Activated T-helper 1 cell treated with anti-CD3 and anti-CD28 coated beads, Interleukin-12 subunit alpha, Interleukin-12 subunit beta, Interleukin-2, Interleukin-4 antibody, amounts not matched to agents 30 ng/mL and 10 ng/mL and 1 ng/mL, durations not matched to agents 14 hours and 24 hours and 36 hours (primary cell): ENCODE measurements around the gene NDST4. TPM values are rescaled to one million over a fixed set of nuclear protein-coding genes. Genes with fewer than 3 reads are reported as not detected.

Source experiments
- DNase-seq: peaks from one replicate; pipeline ENCODE4 v3.0.0; 2021; ENCODE audit warnings: low spot score
- H3K27ac Mint-ChIP-seq: one replicate; pipeline ENCODE4 v1.8.0; 2021; ENCODE audit warnings: mild to moderate bottlenecking, mixed read lengths
- H3K27me3 Mint-ChIP-seq: one replicate; pipeline ENCODE4 v1.8.0; 2022; ENCODE audit warnings: mild to moderate bottlenecking, moderate library complexity, mixed read lengths; ENCODE audit not compliant: insufficient read depth
- H3K36me3 Mint-ChIP-seq: one replicate; pipeline ENCODE4 v1.8.0; 2021; ENCODE audit warnings: low read depth, mixed read lengths
- H3K4me1 Mint-ChIP-seq: one replicate; pipeline ENCODE4 v1.8.0; 2021; ENCODE audit warnings: low read depth, mixed read lengths
- H3K4me3 Mint-ChIP-seq: one replicate; pipeline ENCODE4 v1.8.0; 2021; ENCODE audit warnings: mild to moderate bottlenecking, moderate library complexity, mixed read lengths
- H3K9me3 Mint-ChIP-seq: one replicate; pipeline ENCODE4 v1.8.0; 2021; ENCODE audit warnings: mixed read lengths
- intact Hi-C: fragments of 100-400 bp; cut with micrococcal nuclease; formaldehyde crosslinking; loops from one replicate; pipeline ENCODE4 v1.15.1; 2024
- total RNA-seq: library from RNA; stranded (reverse); gene quantifications from 2 replicates; pipeline ENCODE4 v1.2.3, GENCODE V29; 2022

The NDST4 gene
- total RNA-seq, 1 donor from 2014 or later = not detected

- H3K9me3 Mint-ChIP-seq = no peaks in the 10 kb centered on the region
- H3K27me3 Mint-ChIP-seq = peaks cover 2% of the 10 kb centered on the region
- no peak for DNase-seq
- intact Hi-C loops = no loop called here
- no peaks in the 10 kb centered on the region for H3K4me1 Mint-ChIP-seq
- no peaks in the 10 kb centered on the region for H3K36me3 Mint-ChIP-seq
- H3K4me3 Mint-ChIP-seq = no peak overlapping the region
- no peak overlapping the region for H3K27ac Mint-ChIP-seq
These were observed 246.3 kb downstream of the NDST4 start for GRCh38 chr4:114866901-114867670.

GRCh38 chr4:114864060-114864459 is 249.4 kb downstream of the NDST4 start:
- Mint-ChIP-seq H3K9me3 (no peaks in the 10 kb centered on the region), H3K27me3 (no peaks in the 10 kb centered on the region), H3K4me1 (no peaks in the 10 kb centered on the region), H3K27ac (no peak overlapping the region), H3K4me3 (no peak overlapping the region), H3K36me3 (no peaks in the 10 kb centered on the region)
- intact Hi-C loops = no loop called here
- DNase-seq = no peak

GRCh38 chr4:114860786-114861185 is 252.6 kb downstream of the NDST4 start:
- no peaks in the 10 kb centered on the region for H3K27me3 Mint-ChIP-seq
- intact Hi-C loops = no loop called here
- H3K4me3 Mint-ChIP-seq = no peak overlapping the region
- DNase-seq = no peak
- H3K36me3 Mint-ChIP-seq = no peaks in the 10 kb centered on the region
- no peaks in the 10 kb centered on the region for H3K9me3 Mint-ChIP-seq
- H3K27ac Mint-ChIP-seq = no peak overlapping the region
- H3K4me1 Mint-ChIP-seq = no peaks in the 10 kb centered on the region

- no peaks in the 10 kb centered on the region for H3K27me3 Mint-ChIP-seq
- H3K9me3 Mint-ChIP-seq = no peaks in the 10 kb centered on the region
- DNase-seq = no peak
- no peaks in the 10 kb centered on the region for H3K36me3 Mint-ChIP-seq
- H3K4me3 Mint-ChIP-seq = no peak overlapping the region
- H3K4me1 Mint-ChIP-seq = no peaks in the 10 kb centered on the region
- intact Hi-C loops = no loop called here
- no peak overlapping the region for H3K27ac Mint-ChIP-seq
These were observed 255.6 kb downstream of the NDST4 start for GRCh38 chr4:114857831-114858230.

- intact Hi-C loops = no loop called here
- H3K4me3 Mint-ChIP-seq = no peak overlapping the region
- no peak for DNase-seq
- H3K9me3 Mint-ChIP-seq = no peaks in the 10 kb centered on the region
- no peaks in the 10 kb centered on the region for H3K36me3 Mint-ChIP-seq
- no peak overlapping the region for H3K27ac Mint-ChIP-seq
- H3K27me3 Mint-ChIP-seq = no peaks in the 10 kb centered on the region
- H3K4me1 Mint-ChIP-seq = no peaks in the 10 kb centered on the region
These were observed 273.4 kb downstream of the NDST4 start for GRCh38 chr4:114839986-114840385.

GRCh38 chr4:114830628-114831027 is 282.8 kb downstream of the NDST4 start:
- Mint-ChIP-seq H3K4me1 (no peaks in the 10 kb centered on the region), H3K9me3 (no peaks in the 10 kb centered on the region), H3K27me3 (no peaks in the 10 kb centered on the region), H3K4me3 (no peak overlapping the region), H3K36me3 (no peaks in the 10 kb centered on the region), H3K27ac (no peak overlapping the region)
- intact Hi-C loops = no loop called here
- DNase-seq = no peak

- Mint-ChIP-seq H3K27me3 (no peaks in the 10 kb centered on the region), H3K9me3 (no peaks in the 10 kb centered on the region), H3K4me1 (no peaks in the 10 kb centered on the region), H3K4me3 (no peak overlapping the region), H3K36me3 (no peaks in the 10 kb centered on the region), H3K27ac (no peak overlapping the region)
- intact Hi-C loops = no loop called here
- no peak for DNase-seq
These were observed 285.8 kb downstream of the NDST4 start for GRCh38 chr4:114827651-114828050.

GRCh38 chr4:114815760-114816159 is 297.7 kb downstream of the NDST4 start:
- Mint-ChIP-seq H3K4me3 (no peak overlapping the region), H3K27me3 (no peaks in the 10 kb centered on the region), H3K9me3 (no peaks in the 10 kb centered on the region), H3K4me1 (no peaks in the 10 kb centered on the region), H3K36me3 (no peaks in the 10 kb centered on the region), H3K27ac (no peak overlapping the region)
- intact Hi-C loops = no loop called here
- DNase-seq = no peak

GRCh38 chr4:114813961-114814360 is 299.5 kb downstream of the NDST4 start:
- Mint-ChIP-seq H3K27me3 (no peaks in the 10 kb centered on the region), H3K4me3 (no peak overlapping the region), H3K9me3 (no peaks in the 10 kb centered on the region), H3K36me3 (no peaks in the 10 kb centered on the region), H3K27ac (no peak overlapping the region), H3K4me1 (no peaks in the 10 kb centered on the region)
- no peak for DNase-seq
- intact Hi-C loops = no loop called here

- intact Hi-C loops = no loop called here
- Mint-ChIP-seq H3K9me3 (no peaks in the 10 kb centered on the region), H3K27ac (no peak overlapping the region), H3K36me3 (no peaks in the 10 kb centered on the region), H3K4me1 (no peaks in the 10 kb centered on the region), H3K27me3 (no peaks in the 10 kb centered on the region), H3K4me3 (no peak overlapping the region)
- DNase-seq = no peak
These were observed 301.7 kb downstream of the NDST4 start for GRCh38 chr4:114811564-114812301.

- no peak overlapping the region for H3K27ac Mint-ChIP-seq
- intact Hi-C loops = no loop called here
- DNase-seq = peak; percentile 1
- no peaks in the 10 kb centered on the region for H3K36me3 Mint-ChIP-seq
- no peak overlapping the region for H3K4me3 Mint-ChIP-seq
- H3K4me1 Mint-ChIP-seq = no peaks in the 10 kb centered on the region
- no peaks in the 10 kb centered on the region for H3K9me3 Mint-ChIP-seq
- H3K27me3 Mint-ChIP-seq = no peaks in the 10 kb centered on the region
These were observed 305.5 kb downstream of the NDST4 start for GRCh38 chr4:114807759-114808404.

GRCh38 chr4:114807357-114807756 is 306.1 kb downstream of the NDST4 start:
- no peak for DNase-seq
- Mint-ChIP-seq H3K36me3 (no peaks in the 10 kb centered on the region), H3K27me3 (no peaks in the 10 kb centered on the region), H3K9me3 (no peaks in the 10 kb centered on the region), H3K4me1 (no peaks in the 10 kb centered on the region), H3K4me3 (no peak overlapping the region), H3K27ac (no peak overlapping the region)
- intact Hi-C loops = no loop called here

- H3K4me3 Mint-ChIP-seq = no peak overlapping the region
- no peaks in the 10 kb centered on the region for H3K9me3 Mint-ChIP-seq
- H3K27me3 Mint-ChIP-seq = no peaks in the 10 kb centered on the region
- no peak for DNase-seq
- no peaks in the 10 kb centered on the region for H3K36me3 Mint-ChIP-seq
- no peak overlapping the region for H3K27ac Mint-ChIP-seq
- no peaks in the 10 kb centered on the region for H3K4me1 Mint-ChIP-seq
- intact Hi-C loops = no loop called here
These were observed 321.4 kb downstream of the NDST4 start for GRCh38 chr4:114791976-114792375.
